ENCODE results near the gene GABARAPL1. TPM values are rescaled to one million over a fixed set of nuclear protein-coding genes. Genes with fewer than 3 reads are reported as not detected.

GABARAPL1 gene
- total and polyA plus RNA-seq, 2 of the 13 experiments (the other 11 are each of a cell fraction or from before 2014, with no cell fraction given): 7.9 to 26.1 TPM

- Histone ChIP-seq H3K36me3 (replicated peaks in 1 of 2; ENCODE audit: control insufficient read depth in 1 of 2, insufficient read depth in 2 of 2, low read length in 2 of 2) (no peaks in the 10 kb centered on the region), H3K9me3 (ENCODE audit: low read length) (no peaks in the 10 kb centered on the region), H2AFZ (ENCODE audit: low read length) (no peak overlapping the region), H4K20me1 (ENCODE audit: insufficient read depth, low read length) (no peaks in the 10 kb centered on the region), H3K27ac (ENCODE audit: extremely low read length, insufficient read depth, low read length) (no peak overlapping the region), H3K79me2 (ENCODE audit: insufficient read depth, low read length) (no peaks in the 10 kb centered on the region), H3K4me1 (ENCODE audit: insufficient read depth, low read length) (no peaks in the 10 kb centered on the region), H3K4me3 (replicated peaks in 1 of 3; ENCODE audit: insufficient read depth in 1 of 3, low read depth in 2 of 3, low read length in 3 of 3) (no peak overlapping the region), H3K9ac (ENCODE audit: insufficient read depth, low read depth, low read length) (no peak overlapping the region), H3K27me3 (ENCODE audit: control insufficient read depth in 1 of 2, insufficient read depth in 2 of 2, low read length in 2 of 2) (no peaks in the 10 kb centered on the region), H3K4me2 (ENCODE audit: low read depth, low read length) (no peak overlapping the region)
- ATAC-seq (no peak), DNase-seq (ENCODE audit: low spot score) (no peak), FAIRE-seq (no peak)
- 16% methylated on average over 5 of the region's 5 CpGs for WGBS (ENCODE audit: low lambda C conversion rate)
- in situ Hi-C loops (cut with HindIII; ENCODE audit: extremely low pct_ligation_motif_present, low pct_unique_long_range_greater_than_20kb) (no loop called here), intact Hi-C loops (cut with micrococcal nuclease; ENCODE audit: unreplicated experiment) (no loop called here)
- TF ChIP-seq GATAD2A (CRISPR knock-in tag; IDR thresholded peaks at IDR 0.05) (no peak), TOPORS (CRISPR knock-in tag; IDR thresholded peaks at IDR 0.05) (no peak), TBX3 (IDR thresholded peaks at IDR 0.05; ENCODE audit: borderline replicate concordance) (no peak), KLF6 (CRISPR knock-in tag; IDR thresholded peaks at IDR 0.05) (no peak), ZNF720 (CRISPR knock-in tag; IDR thresholded peaks at IDR 0.05) (no peak), ZNF362 (CRISPR knock-in tag; IDR thresholded peaks at IDR 0.05; ENCODE audit: borderline replicate concordance) (no peak), NCOA2 (CRISPR knock-in tag; IDR thresholded peaks at IDR 0.05) (no peak), ZBTB20 (CRISPR knock-in tag; IDR thresholded peaks at IDR 0.05; ENCODE audit: borderline replicate concordance, low read depth) (no peak)
- ChIA-PET CTCF (ENCODE audit: low intra/inter-chr PET ratio, low total read pairs) (no interaction called here), POLR2A (no interaction called here)
- no TSS peak for BruUV-seq (replicated peaks)
Measured at GRCh38 chr12:10182354-10183049, 30.2 kb upstream of the GABARAPL1 start.
